Suppressor macrophage treated with lipopolysaccharide for 4 hours (primary cell): Measurements from ENCODE around the gene PRDM2.
A peak's percentile ranks its signal among the peaks of the same experiment; 100 is the strongest.

Source experiments
- DNase-seq: peaks from one replicate; pipeline ENCODE4 v3.0.0-alpha.2; 2020

Gene PRDM2

GRCh38 chr1:13746342-13746741 is 46.4 kb downstream of the PRDM2 start:
- no peak for DNase-seq

DNA sequence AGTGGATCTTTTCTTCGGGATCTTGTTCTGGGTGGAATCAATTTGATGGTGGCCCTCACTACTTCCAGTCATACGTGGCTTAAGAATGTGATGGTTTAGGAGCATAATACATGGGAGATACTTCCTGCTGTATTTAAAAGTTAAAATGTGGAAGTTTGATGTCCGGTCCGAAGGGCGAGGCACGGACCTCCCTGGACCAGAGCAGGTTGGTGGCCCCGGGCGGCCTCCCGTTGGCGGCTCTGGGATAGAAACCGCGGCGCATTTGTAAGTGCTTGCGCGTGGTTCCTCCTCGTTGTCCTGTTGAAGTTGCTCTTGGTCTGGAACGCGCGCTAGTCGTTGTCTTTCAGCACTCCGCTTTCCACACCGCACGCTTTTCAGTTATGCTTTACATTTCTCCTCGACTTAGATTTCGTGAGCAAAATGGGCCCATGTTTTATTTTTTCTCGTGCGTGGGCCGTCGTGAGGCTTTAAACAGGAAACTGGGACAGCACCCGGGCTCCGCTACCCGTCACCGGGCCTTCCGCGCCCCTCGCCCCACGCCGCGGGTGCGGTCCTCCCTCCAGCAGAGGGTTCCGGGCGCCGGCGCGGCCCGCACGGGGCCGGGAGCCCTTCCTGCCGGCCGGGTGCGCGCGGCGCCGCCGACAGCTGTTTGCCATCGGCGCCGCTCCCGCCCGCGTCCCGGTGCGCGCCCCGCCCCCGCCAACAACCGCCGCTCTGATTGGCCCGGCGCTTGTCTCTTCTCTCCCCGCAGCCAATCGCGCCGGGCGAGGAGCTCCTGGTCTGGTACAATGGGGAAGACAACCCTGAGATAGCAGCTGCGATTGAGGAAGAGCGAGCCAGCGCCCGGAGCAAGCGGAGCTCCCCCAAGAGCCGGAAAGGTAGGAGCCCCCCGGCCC is 48.9 kb downstream of the PRDM2 start:
- DNase-seq: peak; percentile 98

DNA sequence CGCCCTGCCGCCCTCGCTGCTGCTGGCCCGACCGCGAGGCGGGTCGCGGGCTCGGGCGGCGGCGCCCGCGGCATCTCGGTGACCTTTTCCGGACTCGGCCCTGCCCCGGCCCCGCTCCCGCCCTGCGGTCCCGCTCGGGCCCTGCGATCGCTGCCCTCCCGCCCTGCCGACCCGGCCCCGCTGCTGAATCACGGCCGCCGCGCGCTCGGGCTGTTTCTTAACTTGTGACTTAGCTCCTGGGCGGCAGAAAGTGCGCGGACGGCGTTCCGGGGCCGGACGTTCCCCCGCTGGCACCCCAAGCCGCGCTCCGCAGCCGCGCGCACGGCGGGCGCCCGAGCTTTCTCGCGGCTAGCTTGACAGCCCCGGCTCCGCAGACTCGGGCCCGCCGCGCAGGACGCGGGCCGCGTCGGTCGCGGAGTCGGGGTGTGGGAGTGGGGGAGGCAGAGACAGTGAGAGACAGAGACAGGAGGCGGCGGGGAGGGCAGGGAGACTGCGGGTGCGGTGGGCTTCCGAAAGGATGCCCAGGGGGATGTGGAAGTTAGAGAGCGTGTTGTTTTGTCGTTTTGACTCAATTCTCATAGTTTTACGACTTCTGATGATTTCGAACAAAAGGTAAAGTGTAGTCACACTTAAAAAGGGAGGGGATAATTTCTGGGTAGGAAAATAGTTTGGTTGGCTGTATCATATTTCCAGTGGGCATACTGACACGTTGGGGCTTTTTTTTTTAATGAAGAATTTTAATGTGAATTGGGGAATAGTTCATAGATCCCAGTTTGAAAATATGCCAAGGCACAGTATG is 49.8 kb downstream of the PRDM2 start:
- peak; percentile 75 for DNase-seq

DNA sequence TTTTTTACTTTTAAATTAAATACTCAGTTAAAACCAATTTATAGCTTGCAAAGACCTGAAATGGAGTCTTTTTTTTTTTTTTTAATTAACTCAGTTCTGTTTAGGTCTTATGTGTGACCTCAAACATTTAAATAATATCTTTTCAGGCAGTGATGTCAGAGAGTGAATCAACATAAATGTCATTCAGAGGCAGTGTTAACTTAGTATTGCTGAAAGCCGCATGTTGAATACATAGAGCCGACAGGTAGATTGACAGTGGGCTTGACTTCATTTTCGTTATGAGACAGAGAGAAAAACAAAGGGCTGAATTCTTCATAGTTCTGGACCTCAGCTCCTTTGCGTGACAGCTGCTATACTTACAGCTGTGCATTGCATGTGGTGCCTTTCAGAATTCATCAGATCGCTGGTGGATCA is 51.5 kb downstream of the PRDM2 start:
- no peak for DNase-seq

- DNase-seq: no peak
Measured at GRCh38 chr1:13751985-13752384, 52.0 kb downstream of the PRDM2 start.

DNA sequence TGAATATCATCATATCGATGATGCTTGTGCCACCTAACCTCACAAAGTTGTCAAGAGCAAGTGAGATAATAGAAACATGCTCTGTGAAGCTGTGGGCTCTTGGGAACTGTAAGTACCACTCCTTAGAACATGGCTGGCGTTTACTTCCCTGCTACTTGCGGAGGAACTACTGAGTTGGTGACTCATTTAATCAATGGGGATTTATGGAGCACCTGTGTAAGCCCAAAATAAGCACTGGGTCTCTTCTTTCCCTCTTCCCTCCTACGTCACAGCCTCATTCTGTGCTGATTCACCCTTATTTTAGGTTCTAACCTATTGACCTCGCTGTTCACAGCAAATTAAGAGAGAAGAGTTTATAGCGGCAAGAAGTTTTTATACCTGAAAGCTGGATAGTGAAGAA is 52.9 kb downstream of the PRDM2 start:
- no peak for DNase-seq

GRCh38 chr1:13753636-13754402 is 53.8 kb downstream of the PRDM2 start:
- no peak for DNase-seq

GRCh38 chr1:13754510-13755103 is 54.6 kb downstream of the PRDM2 start:
- DNase-seq: no peak

- DNase-seq: no peak
Measured at GRCh38 chr1:13756557-13757315, 56.7 kb downstream of the PRDM2 start.

DNA sequence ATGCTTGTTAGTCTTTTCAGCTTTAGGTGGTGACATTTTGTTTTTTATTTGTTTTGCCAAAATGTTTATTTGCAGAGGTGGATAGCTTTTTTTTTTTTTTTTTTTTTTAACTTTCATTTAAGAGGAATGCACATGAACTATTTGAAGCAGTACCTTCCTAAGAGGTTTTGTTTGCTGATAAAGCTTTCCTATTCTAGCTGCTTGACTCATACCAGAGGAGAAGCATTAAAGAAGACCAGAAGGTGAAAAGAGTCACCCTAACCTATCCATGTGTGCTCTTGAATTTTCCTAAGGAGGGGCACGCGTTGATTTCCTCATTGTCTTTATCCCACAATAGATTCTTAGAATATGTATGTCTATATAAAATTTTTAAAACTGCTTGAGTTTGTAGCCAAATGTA is 57.7 kb downstream of the PRDM2 start:
- DNase-seq: no peak

DNA sequence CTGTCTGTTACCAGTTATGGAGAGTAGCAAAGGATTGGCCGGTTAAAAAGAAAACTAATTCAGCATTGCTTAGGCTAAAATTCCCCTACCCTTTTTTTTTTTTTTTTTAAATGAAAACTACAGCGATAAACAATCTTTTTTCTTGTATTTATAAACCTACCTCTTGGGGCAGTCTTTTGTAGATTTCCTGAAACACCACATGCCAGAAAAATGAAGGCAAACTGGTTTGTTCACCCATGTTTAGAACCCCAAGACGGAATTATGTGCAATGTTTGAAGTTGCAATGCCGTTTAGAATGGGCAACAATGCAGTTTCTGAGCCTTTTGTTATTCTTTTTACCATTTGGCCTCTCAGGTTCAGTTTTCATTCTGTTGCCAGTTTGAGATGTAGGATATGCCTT is 59.1 kb downstream of the PRDM2 start:
- no peak for DNase-seq

DNA sequence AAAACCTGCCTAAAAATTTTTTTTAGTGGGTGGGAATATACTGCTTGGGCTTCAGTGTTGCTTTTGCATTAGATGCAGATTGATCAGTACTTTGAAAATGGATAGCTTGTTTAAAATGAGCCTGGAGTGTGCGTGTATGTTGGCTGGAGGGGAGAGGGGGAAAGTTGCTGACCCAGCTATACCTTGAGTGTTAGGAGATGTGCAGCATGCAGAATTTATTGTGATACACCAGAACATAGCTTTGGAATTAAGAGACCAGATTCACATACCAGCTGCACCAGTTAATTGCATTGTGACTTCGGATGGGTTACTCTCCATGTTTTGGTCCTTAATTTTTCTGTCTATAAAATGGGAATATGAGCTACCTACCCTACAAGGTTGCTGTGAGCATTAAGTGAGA is 60.4 kb downstream of the PRDM2 start:
- no peak for DNase-seq

DNA sequence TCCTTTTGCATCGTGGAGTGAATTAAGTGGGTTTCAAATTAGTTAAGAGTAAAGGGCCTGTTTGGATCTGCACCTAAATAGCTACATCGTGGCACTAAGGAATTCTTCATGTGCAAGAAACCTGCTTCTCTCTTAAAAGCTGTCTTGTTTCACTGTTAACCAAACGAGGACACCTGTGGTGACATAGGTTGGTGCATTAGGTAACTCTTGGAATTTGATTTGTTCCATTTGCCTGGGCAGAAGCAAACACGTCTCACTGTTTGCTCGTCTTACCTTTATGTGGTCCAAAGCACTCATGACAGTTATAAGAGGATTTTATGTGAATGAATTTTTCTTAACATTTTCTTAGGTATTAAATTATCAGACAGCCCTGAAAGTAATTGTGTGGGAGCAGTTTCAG is 60.9 kb downstream of the PRDM2 start:
- no peak for DNase-seq

GRCh38 chr1:13761883-13762282 is 61.9 kb downstream of the PRDM2 start:
- no peak for DNase-seq

DNA sequence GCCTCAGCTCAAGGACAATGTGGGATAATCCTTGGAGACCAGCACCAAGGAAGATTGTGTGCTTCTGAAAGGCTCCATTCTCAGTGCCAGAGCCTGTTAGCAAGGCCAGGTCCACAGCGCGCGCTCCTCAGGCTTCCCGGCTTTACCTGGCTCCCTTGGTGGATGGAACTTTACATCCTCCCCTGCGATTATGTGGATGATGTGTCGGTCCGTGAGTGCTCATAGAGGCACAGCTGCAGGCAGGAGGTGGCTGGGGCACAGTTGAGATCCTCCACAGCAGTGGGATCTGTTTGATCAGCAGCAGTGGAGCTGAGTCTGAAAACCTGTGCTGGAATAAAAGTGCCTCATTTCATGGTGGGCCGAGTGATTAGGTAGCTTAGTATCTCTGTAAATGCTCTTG is 62.7 kb downstream of the PRDM2 start:
- no peak for DNase-seq

DNA sequence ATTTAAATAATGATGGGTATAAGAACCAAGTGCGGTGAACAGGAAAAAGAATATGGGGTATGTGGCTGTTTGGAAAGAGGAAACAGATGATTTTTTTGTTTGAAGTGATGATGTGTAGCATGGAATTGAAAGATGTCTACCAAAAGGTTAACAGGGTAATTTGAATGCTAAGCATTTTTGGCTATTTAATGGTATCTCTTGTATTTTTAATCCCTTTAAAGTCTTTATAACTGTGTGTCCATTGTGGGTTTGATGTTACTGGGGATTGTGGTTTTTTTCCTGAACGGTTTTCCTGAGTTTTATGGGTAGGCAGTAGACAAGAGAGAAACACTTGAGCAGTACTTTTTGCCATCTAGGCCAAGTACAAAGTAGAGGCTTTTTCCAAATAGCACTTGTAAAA is 63.2 kb downstream of the PRDM2 start:
- DNase-seq: no peak

DNA sequence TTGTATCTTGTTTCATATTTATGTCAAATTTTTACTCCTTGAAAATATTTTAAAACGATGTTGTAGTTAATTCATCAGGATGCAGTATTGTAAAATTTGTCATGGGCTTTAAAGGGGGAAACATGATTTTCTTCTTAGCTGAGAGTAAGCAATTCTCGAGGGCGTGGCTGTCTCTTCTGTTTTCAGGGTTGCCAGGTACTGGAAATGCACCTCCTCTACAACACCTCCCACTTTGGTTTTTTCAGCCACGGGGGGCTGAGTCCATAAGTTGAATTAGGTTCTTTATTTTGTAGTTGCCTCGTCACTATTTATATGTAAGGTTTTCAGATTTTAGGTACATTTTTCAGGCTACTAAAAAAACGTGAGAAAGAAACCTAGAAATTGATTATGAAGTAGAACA is 64.0 kb downstream of the PRDM2 start:
- DNase-seq: no peak

DNA sequence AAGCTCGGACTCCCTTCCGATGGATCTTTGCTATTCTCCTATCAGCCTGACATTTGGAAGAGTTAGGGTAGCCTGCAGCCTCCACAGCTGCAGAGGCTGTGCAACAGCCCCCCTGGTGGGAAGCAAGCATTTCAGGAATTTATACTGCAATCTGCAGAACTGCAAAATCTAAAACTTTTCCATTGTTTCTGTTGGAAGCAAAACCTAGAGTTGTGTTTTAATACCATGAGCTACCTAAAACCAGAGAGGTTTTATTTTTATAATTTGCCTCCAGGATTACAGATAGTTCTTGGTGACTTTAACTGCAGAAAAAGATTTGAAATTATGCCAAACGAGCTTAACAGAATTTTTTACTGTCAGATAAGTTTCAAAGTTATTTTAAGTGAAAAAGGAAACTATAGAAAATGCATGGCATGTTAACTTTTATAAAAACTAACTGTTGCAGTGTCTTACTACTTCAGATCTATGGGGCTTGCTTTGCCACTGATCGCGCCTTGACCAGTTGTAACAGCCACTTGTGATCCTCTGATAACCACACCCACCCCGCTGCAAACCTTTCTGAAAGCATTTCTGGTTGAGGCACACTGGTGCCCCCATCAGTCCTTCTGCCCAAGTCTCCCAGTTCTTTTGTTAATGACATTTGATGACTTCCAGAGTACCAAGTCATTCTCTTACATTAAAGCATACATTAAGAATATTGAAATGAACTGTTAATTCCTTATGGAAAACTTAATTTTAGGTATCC is 64.8 kb downstream of the PRDM2 start:
- DNase-seq: no peak

- DNase-seq: no peak
Measured at GRCh38 chr1:13766592-13767564, 66.9 kb downstream of the PRDM2 start.

GRCh38 chr1:13769212-13769611 is 69.2 kb downstream of the PRDM2 start:
- peak; percentile 67 for DNase-seq
